K562 treated with DMSO at 1 percent for 48 hours (cell line): ENCODE data around the gene CHTF8. TPM values are rescaled to one million over a fixed set of nuclear protein-coding genes. Genes with fewer than 3 reads are reported as not detected.

Source experiments
- total RNA-seq: library from RNA; unstranded; fragments of 300-600 nt; gene quantifications from 2 replicates; pipeline ENCODE4 v1.2.3, GENCODE V29; 2022; ENCODE audit warnings: low replicate concordance; ENCODE audit errors: extremely low read depth

Gene CHTF8
- not detected in 2 replicates for total RNA-seq

GRCh38 chr16:69132424-69133252 lies at the start of gene CHTF8, which contains the start of gene UTP4:
Gene CHTF8 (minus strand): TSS chr16:69132588. CDS start chr16:69121458, 11,130 bp downstream.
Gene UTP4 (plus strand): TSS chr16:69132649. CDS start chr16:69133460, 811 bp downstream.

GRCh38 chr16:69105501-69106361 lies 26.7 kb downstream of the CHTF8 start, which contains the start of gene HAS3:
Gene HAS3 (plus strand): TSS chr16:69105653. CDS start chr16:69109396, 3,743 bp downstream.

Other genes starting within 250 kb of the CHTF8 start
- not detected in 2 replicates for gene HAS3, start 26.9 kb downstream of the CHTF8 start, total RNA-seq
- not detected in 2 replicates for gene UTP4, start 61 bp upstream of the CHTF8 start, total RNA-seq
- not detected in 2 replicates for gene SNTB2, start 54.6 kb upstream of the CHTF8 start, total RNA-seq
- not detected in 2 replicates for gene VPS4A, start 178.8 kb upstream of the CHTF8 start, total RNA-seq
- gene PDF, start 198.0 kb upstream of the CHTF8 start, total RNA-seq: not detected in 2 replicates
- gene COG8, start 207.0 kb upstream of the CHTF8 start, total RNA-seq: not detected in 2 replicates
- gene NIP7, start 207.2 kb upstream of the CHTF8 start, total RNA-seq: not detected in 2 replicates
- gene TMED6, start 219.2 kb upstream of the CHTF8 start, total RNA-seq: not detected in 2 replicates